GM18951 (cell line): ENCODE data around the gene RAB32.

Source experiments
- POLR2A ChIP-seq: IDR thresholded peaks from 4 replicates; pipeline ENCODE4 v1.6.1; 2011; ENCODE audit warnings: mild to moderate bottlenecking; ENCODE audit not compliant: insufficient read length, insufficient read depth; ENCODE audit errors: extremely low read depth
- in situ Hi-C: fragments of 300-500 bp; cut with MboI; formaldehyde crosslinking; loops from one replicate; pipeline ENCODE4 v1.12.0; 2022; ENCODE audit warnings: low sequenced_read_pairs, mixed read lengths, inconsistent platforms; ENCODE audit not compliant: unreplicated experiment

RAB32 gene

GRCh38 chr6:146594495-146594894, 50.9 kb downstream of the RAB32 start:
- in situ Hi-C loops: no loop called here
- TF ChIP-seq POLR2A: no peak

- in situ Hi-C loops: no loop called here
- no peak for TF ChIP-seq POLR2A
Observed at GRCh38 chr6:146595972-146596731, 52.5 kb downstream of the RAB32 start.

GRCh38 chr6:146598772-146599405, 55.3 kb downstream of the RAB32 start, which contains the start of gene ADGB:
TSS of gene ADGB (plus strand) at chr6:146598972. CDS start at chr6:146599041, 69 bp downstream.
- in situ Hi-C loops: no loop called here
- TF ChIP-seq POLR2A: no peak

- TF ChIP-seq POLR2A: no peak
- in situ Hi-C loops: no loop called here
Observed at GRCh38 chr6:146601352-146601751, 57.7 kb downstream of the RAB32 start.

GRCh38 chr6:146602526-146602925, 58.9 kb downstream of the RAB32 start:
- in situ Hi-C loops: no loop called here
- no peak for TF ChIP-seq POLR2A
